Breast epithelium (tissue), 3 donors: Measurements from ENCODE around the gene TANGO6.
"Not testable (repeated sequence)": the region's sequence is repeated elsewhere in the genome, so short reads cannot be mapped to it uniquely, and the experiment has no call there.

Source experiments
- POLR2A ChIP-seq: fragments of 450-650 bp; IDR thresholded peaks from one replicate; pipeline ENCODE4 v1.6.1; 2016; ENCODE audit warnings: antibody characterized with exemption, mild to moderate bottlenecking, moderate library complexity
- POLR2AphosphoS5 ChIP-seq, 3 donors: sonication (generic); formaldehyde crosslinking; IDR thresholded peaks; one replicate each; pipeline ENCODE4 v1.6.1; 2017; ENCODE audit warnings: antibody characterized with exemption in 3 of 3
- TF ChIP-seq, protein P1 (sequence below), 3 donors: fragments of 450-650 bp; IDR thresholded peaks; one replicate each; pipeline ENCODE4 v1.5.1; 2016 to 2017; ENCODE audit warnings: antibody characterized with exemption in 3 of 3, mild to moderate bottlenecking in 3 of 3, moderate library complexity in 3 of 3

GRCh38 chr16:69124961-69125360, 281.6 kb downstream of the TANGO6 start:
- TF ChIP-seq, protein P1, sequence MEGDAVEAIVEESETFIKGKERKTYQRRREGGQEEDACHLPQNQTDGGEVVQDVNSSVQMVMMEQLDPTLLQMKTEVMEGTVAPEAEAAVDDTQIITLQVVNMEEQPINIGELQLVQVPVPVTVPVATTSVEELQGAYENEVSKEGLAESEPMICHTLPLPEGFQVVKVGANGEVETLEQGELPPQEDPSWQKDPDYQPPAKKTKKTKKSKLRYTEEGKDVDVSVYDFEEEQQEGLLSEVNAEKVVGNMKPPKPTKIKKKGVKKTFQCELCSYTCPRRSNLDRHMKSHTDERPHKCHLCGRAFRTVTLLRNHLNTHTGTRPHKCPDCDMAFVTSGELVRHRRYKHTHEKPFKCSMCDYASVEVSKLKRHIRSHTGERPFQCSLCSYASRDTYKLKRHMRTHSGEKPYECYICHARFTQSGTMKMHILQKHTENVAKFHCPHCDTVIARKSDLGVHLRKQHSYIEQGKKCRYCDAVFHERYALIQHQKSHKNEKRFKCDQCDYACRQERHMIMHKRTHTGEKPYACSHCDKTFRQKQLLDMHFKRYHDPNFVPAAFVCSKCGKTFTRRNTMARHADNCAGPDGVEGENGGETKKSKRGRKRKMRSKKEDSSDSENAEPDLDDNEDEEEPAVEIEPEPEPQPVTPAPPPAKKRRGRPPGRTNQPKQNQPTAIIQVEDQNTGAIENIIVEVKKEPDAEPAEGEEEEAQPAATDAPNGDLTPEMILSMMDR (IDR thresholded peaks at IDR 0.05), result not testable (repeated sequence)
- not testable (repeated sequence) for TF ChIP-seq POLR2A; POLR2AphosphoS5 (IDR thresholded peaks at IDR 0.05)
